ENCODE data around the gene RERE.

GRCh38 chr1:8349961-8350360 lies 467.5 kb downstream of the RERE start:
- TF ChIP-seq POLR2A (IDR thresholded peaks at IDR 0.05; ENCODE audit: low read depth, low read length) (no peak), CTCF (IDR thresholded peaks at IDR 0.05; ENCODE audit: extremely low read depth in 1 of 2, insufficient read depth in 1 of 2, low read depth in 1 of 2, low read length in 2 of 2) (no peak)
